GM19455 (cell line): ENCODE results near the gene HOXA5.

Source experiments
- ATAC-seq: cut with Tn5 transposase; IDR thresholded peaks from one replicate; pipeline ENCODE4 v1.9.1; 2021; ENCODE audit not compliant: unreplicated experiment

The HOXA5 gene

GRCh38 chr7:27160546-27161213, 17.2 kb upstream of the HOXA5 start:
- peak; percentile 63 for ATAC-seq

GRCh38 chr7:27160145-27160545, 16.7 kb upstream of the HOXA5 start:
- ATAC-seq, result peak; percentile 13

GRCh38 chr7:27159266-27160144, 16.0 kb upstream of the HOXA5 start:
- no peak for ATAC-seq

DNA sequence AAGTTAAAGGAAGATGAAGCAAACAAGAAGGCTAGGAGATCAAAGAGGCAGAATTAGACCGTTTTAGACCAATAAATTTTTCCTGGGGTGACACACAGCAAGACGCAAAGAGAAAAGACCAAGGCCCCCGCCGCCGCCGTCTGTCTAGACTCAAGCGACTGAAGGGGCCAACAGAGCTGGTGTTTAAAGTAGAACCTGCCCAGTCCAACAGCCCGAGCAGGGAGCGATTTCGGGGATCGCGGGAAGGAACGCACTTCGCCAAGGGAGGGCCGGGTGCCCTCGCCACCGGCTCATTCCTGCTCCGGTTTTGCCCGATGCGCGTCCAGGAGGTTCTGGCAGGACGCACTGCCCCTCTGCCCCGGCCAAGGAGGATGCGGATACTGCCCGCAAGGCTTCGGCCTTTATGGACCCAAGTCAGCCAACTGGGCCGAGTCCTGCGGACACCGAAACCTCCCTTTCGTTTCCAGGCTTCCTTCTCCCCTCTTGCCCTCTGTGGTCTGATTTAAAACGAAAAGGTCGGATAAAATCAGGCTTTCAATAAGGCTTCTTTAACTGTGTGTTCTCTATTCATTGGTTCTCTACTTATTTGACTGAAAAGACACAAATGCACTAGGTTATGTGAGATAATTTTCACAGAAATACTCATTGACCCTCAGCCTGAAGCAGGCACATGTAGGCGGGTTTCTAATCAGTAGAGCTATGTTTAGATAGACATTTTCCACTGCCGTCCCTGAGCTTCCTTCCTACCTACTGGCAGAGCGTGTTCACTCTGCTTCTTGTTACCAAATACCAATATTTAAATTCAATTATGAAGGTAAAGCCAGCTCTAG, 15.2 kb upstream of the HOXA5 start:
- no peak for ATAC-seq

GRCh38 chr7:27157702-27158431, 14.4 kb upstream of the HOXA5 start:
- ATAC-seq, result no peak

GRCh38 chr7:27156916-27157701, 13.6 kb upstream of the HOXA5 start:
- no peak for ATAC-seq

GRCh38 chr7:27156508-27156898, 13.0 kb upstream of the HOXA5 start, which contains the start of gene HOXA7:
TSS of gene HOXA7 (minus strand) at chr7:27156675. CDS start at chr7:27156545, 130 bp downstream.
- no peak for ATAC-seq

GRCh38 chr7:27155816-27156507, 12.5 kb upstream of the HOXA5 start:
- ATAC-seq, result no peak

GRCh38 chr7:27154901-27155815, 11.7 kb upstream of the HOXA5 start:
- no peak for ATAC-seq

DNA sequence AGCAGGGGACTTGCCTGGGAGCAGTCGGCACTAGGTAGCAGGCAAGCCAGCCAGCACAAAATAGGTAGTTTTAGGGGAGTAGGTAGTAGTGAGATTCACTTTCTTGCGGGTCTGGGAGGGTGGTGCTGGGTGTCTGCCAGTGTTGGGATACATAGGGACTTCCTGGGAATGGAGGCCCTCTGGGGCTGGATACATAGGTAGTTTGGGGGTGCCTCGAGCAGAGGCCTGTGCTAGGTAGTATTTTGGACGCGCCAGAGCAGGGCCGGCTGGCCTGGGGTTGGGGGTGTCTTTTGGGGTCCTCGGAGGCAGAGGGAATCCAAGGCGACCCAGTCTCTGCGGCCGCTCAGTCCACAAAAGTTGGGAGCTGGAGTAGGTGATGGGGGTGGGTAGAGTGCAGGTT, 10.9 kb upstream of the HOXA5 start:
- no peak for ATAC-seq

DNA sequence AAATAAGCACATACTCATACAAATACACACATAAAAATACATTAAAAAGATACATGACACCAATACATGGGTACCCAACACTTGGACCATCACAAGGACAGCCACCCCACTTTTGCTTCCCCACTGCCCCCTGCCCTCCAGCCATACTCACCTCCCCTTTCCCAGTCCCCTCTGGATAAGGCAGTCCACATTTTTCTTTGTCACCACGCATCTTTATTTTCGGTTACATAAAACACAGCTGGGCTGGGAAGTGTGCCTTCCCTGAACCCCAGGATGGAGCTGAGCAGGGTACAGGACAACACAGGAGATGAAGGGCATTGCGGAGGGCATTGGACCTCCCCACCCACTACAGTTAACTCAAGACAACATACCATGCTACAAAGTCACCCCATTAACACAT, 10.0 kb upstream of the HOXA5 start:
- ATAC-seq, result no peak

DNA sequence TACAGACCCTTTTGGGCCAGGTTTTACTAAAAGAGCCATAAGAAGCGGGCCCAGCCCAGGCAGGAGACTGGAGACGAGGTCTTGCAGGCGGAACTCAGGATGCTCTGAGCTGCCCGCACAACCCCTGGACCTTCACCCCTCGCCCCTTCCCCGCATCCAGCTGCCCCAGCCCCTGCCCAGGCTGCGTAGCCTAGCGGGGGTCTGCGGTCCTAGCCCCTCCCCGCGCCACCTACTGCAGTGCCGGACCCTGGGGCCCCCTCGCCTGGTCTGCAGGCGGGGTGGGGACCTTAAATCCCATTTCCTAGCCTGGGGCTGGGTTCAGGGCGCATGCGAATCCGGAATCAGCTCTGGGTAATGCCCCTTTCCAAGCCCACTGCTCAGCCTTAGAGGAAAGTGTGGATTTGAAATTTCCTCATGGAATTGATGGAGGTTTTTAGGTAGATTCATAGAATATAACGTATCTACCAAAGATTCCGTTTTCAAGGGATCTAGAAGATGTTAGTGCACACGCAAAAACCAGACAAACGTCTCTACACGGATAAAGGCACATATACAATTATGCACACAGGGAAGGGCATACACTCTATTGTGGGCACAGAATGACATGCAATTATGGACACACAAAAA, 9.4 kb upstream of the HOXA5 start:
- no peak for ATAC-seq

- no peak for ATAC-seq
These were observed 8.7 kb upstream of the HOXA5 start, which contains the start of gene HOXA3 for GRCh38 chr7:27151931-27152815. TSS of gene HOXA3 (minus strand) at chr7:27152583. CDS start at chr7:27110640, 41,943 bp downstream.

- no peak for ATAC-seq
These were observed 8.0 kb upstream of the HOXA5 start for GRCh38 chr7:27151341-27151930.

- peak; percentile 84 for ATAC-seq
These were observed 7.3 kb upstream of the HOXA5 start for GRCh38 chr7:27150568-27151340.
